Measurements from ENCODE around the gene CA5A. TPM values are rescaled to one million over a fixed set of nuclear protein-coding genes. Genes with fewer than 3 reads are reported as not detected.
"Not testable (repeated sequence)": the region's sequence is repeated elsewhere in the genome, so short reads cannot be mapped to it uniquely, and the experiment has no call there.

The CA5A gene
- total RNA-seq, 1 experiment from 2014 or later: not detected

GRCh38 chr16:87984632-87985267, 48.4 kb upstream of the CA5A start:
- Histone ChIP-seq H4K20me1 (ENCODE audit: insufficient read depth) (no peaks in the 10 kb centered on the region), H2AFZ (ENCODE audit: low read depth, low read length, poor library complexity, severe bottlenecking) (no peak overlapping the region), H3K4me3 (replicated peaks in 1 of 2; ENCODE audit: low read depth in 1 of 2, low read length in 2 of 2) (no peak overlapping the region), H3K36me3 (ENCODE audit: control insufficient read depth in 1 of 2, insufficient read depth in 2 of 2, low read length in 2 of 2) (peaks cover 4 to 7% of the 10 kb centered on the region in 2 experiments; a peak in 2 of 4 replicates), H3K9me2 (ENCODE audit: insufficient read depth) (no peaks in the 10 kb centered on the region), H3K79me2 (ENCODE audit: insufficient read depth, low read length) (0 out of 2 replicates have a peak, but pooled peaks cover 3% of the 10 kb centered on the region), H3K9me3 (ENCODE audit: control insufficient read depth in 1 of 2, insufficient read depth in 1 of 2, low read depth in 1 of 2, low read length in 2 of 2) (no peaks in the 10 kb centered on the region), H3K27me3 (ENCODE audit: insufficient read depth, low read length) (no peaks in the 10 kb centered on the region), H3K27ac (ENCODE audit: low read depth, low read length) (no peak overlapping the region), H3K4me1 (ENCODE audit: control insufficient read depth in 1 of 2, insufficient read depth in 2 of 2, low read length in 2 of 2) (no peaks in the 10 kb centered on the region; a peak in 1 of 4 replicates), H3K9ac (ENCODE audit: low read length) (no peak overlapping the region), H3K4me2 (ENCODE audit: low read length) (no peak overlapping the region)
- POLR2A ChIA-PET: no interaction called here
- RAD21 ChIA-PET (ENCODE audit: low non-redundant PET in 1 of 2, low total read pairs in 2 of 2, uncharacterized antibody in 2 of 2, unreplicated experiment in 2 of 2): no interaction called here
- intact Hi-C loops (cut with micrococcal nuclease): loop anchor here (5.0 kb wide), 1 partner anchor 453 kb away; no protein-coding TSS in a partner anchor
- TF ChIP-seq EZH2 (IDR thresholded peaks at IDR 0.05) (no peak), SIN3A (IDR thresholded peaks at IDR 0.05; ENCODE audit: low read depth) (no peak), POLR2A (IDR thresholded peaks at IDR 0.05; ENCODE audit: borderline replicate concordance, extremely low read depth, insufficient read depth, insufficient read length) (no peak), REST (IDR thresholded peaks at IDR 0.05; ENCODE audit: low read depth) (no peak), CBX3 (IDR thresholded peaks at IDR 0.05; ENCODE audit: low read depth) (no peak), YY1 (IDR thresholded peaks at IDR 0.05; ENCODE audit: extremely low read depth, insufficient replicate concordance, low read depth, low read length) (no peak), SRF (IDR thresholded peaks at IDR 0.05; ENCODE audit: low read depth) (no peak), EGR1 (IDR thresholded peaks at IDR 0.05; ENCODE audit: low read depth) (no peak), TCF7L2 (IDR thresholded peaks at IDR 0.05; ENCODE audit: borderline replicate concordance, extremely low read depth, insufficient read depth, insufficient read length) (no peak), MAX (IDR thresholded peaks at IDR 0.05) (no peak), POLR2AphosphoS5 (IDR thresholded peaks at IDR 0.05; ENCODE audit: low read depth, low read length) (no peak)
- no TSS peak for BruUV-seq (replicated peaks)
- CTCF ChIA-PET: no interaction called here
- DNase-seq (ENCODE audit: low read depth, low spot score) (no peak), ATAC-seq (no peak)

- BruUV-seq (replicated peaks); H3K79me2 ChIP-seq (ENCODE audit: insufficient read depth, low read length); H3K9me2 ChIP-seq (ENCODE audit: insufficient read depth); H2AFZ ChIP-seq (ENCODE audit: low read depth, low read length, poor library complexity, severe bottlenecking); POLR2A ChIA-PET; H3K4me3 ChIP-seq (replicated peaks in 1 of 2; ENCODE audit: low read depth in 1 of 2, low read length in 2 of 2); H4K20me1 ChIP-seq (ENCODE audit: insufficient read depth); H3K27ac ChIP-seq (ENCODE audit: low read depth, low read length); RAD21 ChIA-PET (ENCODE audit: low non-redundant PET in 1 of 2, low total read pairs in 2 of 2, uncharacterized antibody in 2 of 2, unreplicated experiment in 2 of 2); H3K4me2 ChIP-seq (ENCODE audit: low read length); H3K27me3 ChIP-seq (ENCODE audit: insufficient read depth, low read length); H3K9ac ChIP-seq (ENCODE audit: low read length); DNase-seq (ENCODE audit: low read depth, low spot score); H3K36me3 ChIP-seq (ENCODE audit: control insufficient read depth in 1 of 2, insufficient read depth in 2 of 2, low read length in 2 of 2); H3K4me1 ChIP-seq (ENCODE audit: control insufficient read depth in 1 of 2, insufficient read depth in 2 of 2, low read length in 2 of 2); H3K9me3 ChIP-seq (ENCODE audit: control insufficient read depth in 1 of 2, insufficient read depth in 1 of 2, low read depth in 1 of 2, low read length in 2 of 2); ATAC-seq: not testable (repeated sequence)
- CTCF ChIA-PET: interaction anchor here (2.1 kb wide), 1 partner anchor 454 kb away, joined by 9 read pairs; no protein-coding TSS in a partner anchor
- intact Hi-C loops (cut with micrococcal nuclease): loop anchor here (5.0 kb wide), 1 partner anchor 453 kb away; no protein-coding TSS in a partner anchor
Measured at GRCh38 chr16:87984180-87984579, 47.9 kb upstream of the CA5A start.

GRCh38 chr16:87983737-87984097, 47.4 kb upstream of the CA5A start:
- POLR2A ChIA-PET; H3K9ac ChIP-seq (ENCODE audit: low read length); H3K27me3 ChIP-seq (ENCODE audit: insufficient read depth, low read length); H3K9me3 ChIP-seq (ENCODE audit: control insufficient read depth in 1 of 2, insufficient read depth in 1 of 2, low read depth in 1 of 2, low read length in 2 of 2); H2AFZ ChIP-seq (ENCODE audit: low read depth, low read length, poor library complexity, severe bottlenecking); H3K9me2 ChIP-seq (ENCODE audit: insufficient read depth); ATAC-seq; H3K4me2 ChIP-seq (ENCODE audit: low read length); H3K36me3 ChIP-seq (ENCODE audit: control insufficient read depth in 1 of 2, insufficient read depth in 2 of 2, low read length in 2 of 2); H3K79me2 ChIP-seq (ENCODE audit: insufficient read depth, low read length); BruUV-seq (replicated peaks); RAD21 ChIA-PET (ENCODE audit: low non-redundant PET in 1 of 2, low total read pairs in 2 of 2, uncharacterized antibody in 2 of 2, unreplicated experiment in 2 of 2); H4K20me1 ChIP-seq (ENCODE audit: insufficient read depth); DNase-seq (ENCODE audit: low read depth, low spot score); H3K4me1 ChIP-seq (ENCODE audit: control insufficient read depth in 1 of 2, insufficient read depth in 2 of 2, low read length in 2 of 2); H3K27ac ChIP-seq (ENCODE audit: low read depth, low read length); H3K4me3 ChIP-seq (replicated peaks in 1 of 2; ENCODE audit: low read depth in 1 of 2, low read length in 2 of 2): not testable (repeated sequence)
- CTCF ChIA-PET: interaction anchor here (0.7 to 2.1 kb wide), 2 partner anchors 454 to 586 kb away, joined by 4 to 9 read pairs; partner anchors contain the start of gene ZC3H18
- intact Hi-C loops (cut with micrococcal nuclease): loop anchor here (5.0 kb wide), 1 partner anchor 454 kb away; no protein-coding TSS in a partner anchor
